SK-N-MC (cell line): ENCODE data around the gene CDK9.

Source experiments
- DNase-seq: peaks from one replicate; pipeline ENCODE4 v3.0.0-alpha.2; 2011; ENCODE audit warnings: low read depth, low spot score
- H3K27ac ChIP-seq: fragments of 200-600 bp; sonication (generic); 2 replicates; pipeline ENCODE4 v1.5.1; 2016; ENCODE audit warnings: mixed run types
- H3K36me3 ChIP-seq: fragments of 200-600 bp; sonication (generic); 2 replicates; pipeline ENCODE4 v1.6.1; 2017; ENCODE audit warnings: antibody characterized with exemption, low read length, mixed read lengths; ENCODE audit not compliant: insufficient read depth
- H3K4me3 ChIP-seq: fragments of 200-600 bp; sonication (generic); 2 replicates; pipeline ENCODE4 v1.5.1; 2016
- H3K9ac ChIP-seq: fragments of 200-600 bp; sonication (generic); 2 replicates; pipeline ENCODE4 v1.8.0; 2017; ENCODE audit warnings: mixed run types, mixed read lengths; ENCODE audit not compliant: insufficient read length
- H3K9me3 ChIP-seq: fragments of 200-600 bp; sonication (generic); 2 replicates; pipeline ENCODE4 v1.6.1; 2017; ENCODE audit warnings: low read depth, mild to moderate bottlenecking, antibody characterized with exemption, low read length, moderate library complexity, mixed read lengths
- EZH2 ChIP-seq: fragments of 200-600 bp; sonication (generic); IDR thresholded peaks from one replicate; pipeline ENCODE4 v1.6.1; 2017; ENCODE audit warnings: antibody characterized with exemption
- FOXP2 ChIP-seq: optimal IDR thresholded peaks from 2 replicates; pipeline ENCODE3; 2011; ENCODE audit warnings: mild to moderate bottlenecking, moderate library complexity; ENCODE audit not compliant: insufficient read depth; ENCODE audit errors: extremely low read length, control extremely low read depth
- POLR2AphosphoS5 ChIP-seq: IDR thresholded peaks from 2 replicates; pipeline ENCODE4 v1.6.1; 2012; ENCODE audit warnings: mild to moderate bottlenecking, low read depth, low read length, borderline replicate concordance

Gene CDK9

GRCh38 chr9:127769101-127769500, 16.7 kb upstream of the CDK9 start:
- Histone ChIP-seq H3K9me3 (no peaks in the 10 kb centered on the region), H3K36me3 (no peaks in the 10 kb centered on the region), H3K4me3 (no peak overlapping the region), H3K27ac (no peak overlapping the region), H3K9ac (no peak overlapping the region)
- DNase-seq: no peak
- TF ChIP-seq POLR2AphosphoS5 (no peak), FOXP2 (no peak), EZH2 (no peak)

GRCh38 chr9:127769929-127770582, 15.8 kb upstream of the CDK9 start:
- Histone ChIP-seq H3K9ac (no peak overlapping the region), H3K9me3 (no peaks in the 10 kb centered on the region), H3K4me3 (no peak overlapping the region), H3K36me3 (no peaks in the 10 kb centered on the region), H3K27ac (no peak overlapping the region)
- no peak for DNase-seq
- TF ChIP-seq FOXP2 (no peak), EZH2 (no peak), POLR2AphosphoS5 (no peak)

- Histone ChIP-seq H3K4me3 (peak overlapping the region; percentile 75), H3K27ac (no peak overlapping the region), H3K9ac (no peak overlapping the region), H3K9me3 (no peaks in the 10 kb centered on the region), H3K36me3 (no peaks in the 10 kb centered on the region)
- DNase-seq: no peak
- TF ChIP-seq POLR2AphosphoS5: no peak
- TF ChIP-seq EZH2: no peak
- no peak for TF ChIP-seq FOXP2
Observed at GRCh38 chr9:127770583-127770904, 15.3 kb upstream of the CDK9 start.

GRCh38 chr9:127770905-127771569, 14.8 kb upstream of the CDK9 start:
- no peak for TF ChIP-seq POLR2AphosphoS5
- no peak for TF ChIP-seq EZH2
- TF ChIP-seq FOXP2: no peak
- Histone ChIP-seq H3K9ac (no peak overlapping the region), H3K27ac (no peak overlapping the region), H3K36me3 (no peaks in the 10 kb centered on the region), H3K9me3 (no peaks in the 10 kb centered on the region), H3K4me3 (peak overlapping the region; percentile 75)
- peak; percentile 62 for DNase-seq

- TF ChIP-seq POLR2AphosphoS5 (no peak), FOXP2 (no peak), EZH2 (no peak)
- Histone ChIP-seq H3K27ac (0 out of 2 replicates have a peak overlapping the region, but pooled peaks have one; percentile 11), H3K9me3 (no peaks in the 10 kb centered on the region), H3K9ac (peak overlapping the region; percentile 59), H3K36me3 (no peaks in the 10 kb centered on the region), H3K4me3 (peak overlapping the region; percentile 75)
- no peak for DNase-seq
Observed at GRCh38 chr9:127771570-127772189, 14.2 kb upstream of the CDK9 start.

GRCh38 chr9:127772603-127773002, 13.2 kb upstream of the CDK9 start:
- no peak for DNase-seq
- Histone ChIP-seq H3K36me3 (no peaks in the 10 kb centered on the region), H3K9ac (no peak overlapping the region), H3K27ac (no peak overlapping the region), H3K9me3 (no peaks in the 10 kb centered on the region), H3K4me3 (no peak overlapping the region)
- no peak for TF ChIP-seq POLR2AphosphoS5

- TF ChIP-seq EZH2 (no peak), FOXP2 (no peak), POLR2AphosphoS5 (no peak)
- Histone ChIP-seq H3K9ac (no peak overlapping the region), H3K9me3 (no peaks in the 10 kb centered on the region), H3K36me3 (no peaks in the 10 kb centered on the region), H3K27ac (no peak overlapping the region), H3K4me3 (no peak overlapping the region)
- DNase-seq: no peak
Observed at GRCh38 chr9:127773272-127773671, 12.6 kb upstream of the CDK9 start.

- H3K4me3 ChIP-seq: no peak overlapping the region
- no peak overlapping the region for H3K27ac ChIP-seq
- no peak for DNase-seq
- no peaks in the 10 kb centered on the region for H3K36me3 ChIP-seq
- H3K9me3 ChIP-seq: no peaks in the 10 kb centered on the region
- TF ChIP-seq POLR2AphosphoS5 (no peak), EZH2 (no peak), FOXP2 (no peak)
- H3K9ac ChIP-seq: no peak overlapping the region
Observed at GRCh38 chr9:127773981-127774380, 11.9 kb upstream of the CDK9 start.
